ENCODE results near the gene CNOT11.

CNOT11 gene

DNA sequence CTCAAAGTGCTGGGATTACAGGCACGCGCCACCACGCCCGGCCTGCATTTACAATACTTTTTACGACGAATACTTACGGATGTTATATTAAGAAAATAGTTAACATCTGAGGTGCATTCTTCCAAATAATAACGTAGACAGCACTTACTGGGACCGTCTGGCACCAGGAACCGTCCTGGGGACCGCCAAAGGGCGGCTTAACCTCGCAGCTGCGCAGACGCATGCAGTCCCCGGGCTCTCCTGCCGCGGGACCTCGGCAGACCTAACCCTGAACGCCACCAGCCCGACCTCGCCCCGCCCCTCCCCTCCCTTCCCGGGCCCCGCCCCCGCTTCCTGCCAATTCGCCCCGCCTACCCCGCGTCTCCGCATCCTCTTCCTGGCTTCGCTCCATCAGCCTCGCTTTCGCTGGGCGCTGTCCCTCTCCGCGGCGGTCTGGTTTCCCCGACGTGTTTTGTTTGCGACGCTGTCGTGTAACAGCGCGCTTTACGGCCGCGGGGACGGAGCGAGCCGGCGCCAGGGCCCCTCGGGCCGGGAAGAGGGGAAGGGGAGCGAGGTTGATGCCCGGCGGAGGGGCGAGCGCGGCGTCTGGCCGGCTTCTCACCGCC lies at the start of gene CNOT11:
Gene CNOT11 (plus strand): TSS at position 479 of the 605 bp plus-strand sequence. CDS start 79 bp downstream, at position 558.
- peak within 1 kb of the TSS; percentile 81 for H3K4me3 ChIP-seq (ENCODE audit: low read depth, low read length, poor library complexity, severe bottlenecking)

GRCh38 chr2:101204400-101205115 lies 48.1 kb upstream of the CNOT11 start:
- H3K79me2 ChIP-seq (ENCODE audit: insufficient read depth, low read length): no peaks in the 10 kb centered on the region
- H3K9me3 ChIP-seq (ENCODE audit: low read length): no peaks in the 10 kb centered on the region
- no peaks in the 10 kb centered on the region for H3K4me1 ChIP-seq (ENCODE audit: insufficient read depth, low read length, severe bottlenecking)
- H3K36me3 ChIP-seq (ENCODE audit: insufficient read depth, low read length): no peaks in the 10 kb centered on the region
- no peak overlapping the region for H3K27ac ChIP-seq (ENCODE audit: low read depth, low read length, poor library complexity, severe bottlenecking)
- no peak overlapping the region for H3K9ac ChIP-seq (ENCODE audit: low read length)
- no peaks in the 10 kb centered on the region for H3K9me2 ChIP-seq (ENCODE audit: low read depth, low read length)
- no peaks in the 10 kb centered on the region for H3F3A ChIP-seq (ENCODE audit: insufficient read depth, low read length)
- H3K27me3 ChIP-seq (ENCODE audit: insufficient read depth, low read length): no peaks in the 10 kb centered on the region; the same call in 1 of the 2 replicates
- no peak overlapping the region for H2AFZ ChIP-seq (ENCODE audit: low read length)
- TF ChIP-seq CTCF (IDR thresholded peaks at IDR 0.05; ENCODE audit: low read length): no peak
- TF ChIP-seq EZH2 (IDR thresholded peaks at IDR 0.05; ENCODE audit: borderline replicate concordance, low read length): no peak
- no peak overlapping the region for H3K4me3 ChIP-seq (ENCODE audit: low read depth, low read length, poor library complexity, severe bottlenecking)
- no peak overlapping the region for H3K4me2 ChIP-seq (ENCODE audit: low read length)
- no peaks in the 10 kb centered on the region for H4K20me1 ChIP-seq (ENCODE audit: insufficient read depth, low read length)

More for the DNA sequence above, at the start of gene CNOT11:
- Histone ChIP-seq H3K4me2 (ENCODE audit: low read length) (peak within 1 kb of the TSS; percentile 76), H3K9me3 (ENCODE audit: low read length) (no peaks in the 10 kb centered on the region), H3K79me2 (ENCODE audit: insufficient read depth, low read length) (peaks cover 20% of the 10 kb centered on the region), H3K27me3 (ENCODE audit: insufficient read depth, low read length) (no peaks in the 10 kb centered on the region), H3K4me1 (ENCODE audit: insufficient read depth, low read length, severe bottlenecking) (peaks cover 23% of the 10 kb centered on the region), H3K36me3 (ENCODE audit: insufficient read depth, low read length) (peaks cover 2% of the 10 kb centered on the region), H3K9ac (ENCODE audit: low read length) (peak within 1 kb of the TSS; percentile 86), H3K9me2 (ENCODE audit: low read depth, low read length) (no peaks in the 10 kb centered on the region), H3K27ac (ENCODE audit: low read depth, low read length, poor library complexity, severe bottlenecking) (peak within 1 kb of the TSS; percentile 33), H3F3A (ENCODE audit: insufficient read depth, low read length) (no peaks in the 10 kb centered on the region), H2AFZ (ENCODE audit: low read length) (peak within 1 kb of the TSS; percentile 95; the same call in 1 of the 2 replicates), H4K20me1 (ENCODE audit: insufficient read depth, low read length) (no peaks in the 10 kb centered on the region)
- TF ChIP-seq CTCF (IDR thresholded peaks at IDR 0.05; ENCODE audit: low read length) (no peak), EZH2 (IDR thresholded peaks at IDR 0.05; ENCODE audit: borderline replicate concordance, low read length) (no peak)

DNA sequence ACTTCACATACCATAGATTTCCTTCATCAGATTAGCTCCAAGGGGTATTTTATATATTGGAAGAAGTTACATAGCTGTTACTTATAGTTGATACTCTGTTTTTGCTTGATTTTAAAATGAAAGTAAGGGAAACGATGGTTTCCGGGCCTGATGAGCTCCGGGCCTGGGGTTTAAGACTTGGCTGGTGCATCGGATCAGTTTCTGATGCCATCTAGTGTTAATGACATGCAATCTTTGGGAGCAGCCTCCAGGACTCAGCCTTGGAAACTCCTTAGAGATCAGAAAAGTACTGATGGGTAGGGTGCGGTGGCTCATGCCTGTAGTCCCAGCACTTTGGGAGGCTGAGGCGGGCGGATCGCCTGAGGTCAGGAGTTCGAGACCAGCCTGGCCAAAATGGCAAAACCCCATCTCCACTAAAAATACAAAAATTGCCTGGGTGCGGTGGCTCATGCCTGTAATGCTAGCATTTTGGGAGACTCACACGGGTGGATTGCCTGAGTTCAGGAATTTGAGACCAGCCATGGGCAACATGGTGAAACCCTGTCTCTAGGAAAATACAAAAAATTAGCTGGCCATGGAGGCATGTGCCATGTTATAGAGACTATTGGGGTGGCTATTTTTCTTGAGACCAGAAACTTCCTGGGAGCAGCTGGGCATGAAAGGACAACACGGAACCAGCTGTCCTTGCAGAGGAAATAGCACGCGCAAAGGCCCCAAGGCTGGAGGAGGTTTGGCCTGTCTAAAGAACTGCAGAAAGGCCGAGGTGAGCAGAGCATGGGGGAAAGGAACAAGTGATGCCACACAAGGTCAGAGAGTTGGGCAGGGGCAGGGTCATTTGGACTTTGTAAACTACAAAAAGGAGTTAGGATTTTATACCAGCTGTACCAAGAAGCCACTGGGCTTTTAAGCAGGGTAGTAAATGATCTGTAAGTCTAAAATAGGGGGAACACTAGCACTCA lies 46.9 kb upstream of the CNOT11 start:
- Histone ChIP-seq H4K20me1 (ENCODE audit: insufficient read depth, low read length) (no peaks in the 10 kb centered on the region), H3K27me3 (ENCODE audit: insufficient read depth, low read length) (no peaks in the 10 kb centered on the region; the same call in 1 of the 2 replicates), H3K9me2 (ENCODE audit: low read depth, low read length) (no peaks in the 10 kb centered on the region), H3K9ac (ENCODE audit: low read length) (no peak overlapping the region), H3K9me3 (ENCODE audit: low read length) (peaks cover 3% of the 10 kb centered on the region; the same call in 1 of the 2 replicates), H3K27ac (ENCODE audit: low read depth, low read length, poor library complexity, severe bottlenecking) (no peak overlapping the region), H3F3A (ENCODE audit: insufficient read depth, low read length) (no peaks in the 10 kb centered on the region), H3K79me2 (ENCODE audit: insufficient read depth, low read length) (no peaks in the 10 kb centered on the region), H3K4me1 (ENCODE audit: insufficient read depth, low read length, severe bottlenecking) (no peaks in the 10 kb centered on the region), H3K4me2 (ENCODE audit: low read length) (no peak overlapping the region), H2AFZ (ENCODE audit: low read length) (no peak overlapping the region), H3K4me3 (ENCODE audit: low read depth, low read length, poor library complexity, severe bottlenecking) (no peak overlapping the region), H3K36me3 (ENCODE audit: insufficient read depth, low read length) (no peaks in the 10 kb centered on the region)
- TF ChIP-seq CTCF (IDR thresholded peaks at IDR 0.05; ENCODE audit: low read length): peak; percentile 36; the same call in 1 of the 2 replicates
- no peak for TF ChIP-seq EZH2 (IDR thresholded peaks at IDR 0.05; ENCODE audit: borderline replicate concordance, low read length)
